Type B pancreatic cell (in vitro differentiated cells): ENCODE measurements around the gene OSR1. TPM values are rescaled to one million over a fixed set of nuclear protein-coding genes. Genes with fewer than 3 reads are reported as not detected.

Experiments used
- DNase-seq: peaks from one replicate; pipeline ENCODE4 v3.0.0; 2021; ENCODE audit warnings: mixed read lengths; ENCODE audit not compliant: unreplicated experiment; ENCODE audit errors: extremely low spot score
- H3K27ac Mint-ChIP-seq: 2 replicates; pipeline ENCODE4 v1.8.0; 2021; ENCODE audit warnings: mild to moderate bottlenecking, mixed read lengths
- H3K27me3 Mint-ChIP-seq: 2 replicates; pipeline ENCODE4 v1.8.0; 2021; ENCODE audit warnings: mixed read lengths
- H3K36me3 Mint-ChIP-seq: 2 replicates; pipeline ENCODE4 v1.8.0; 2021; ENCODE audit warnings: mixed read lengths
- H3K4me1 Mint-ChIP-seq: one replicate; pipeline ENCODE4 v1.8.0; 2021; ENCODE audit warnings: mixed read lengths; ENCODE audit not compliant: unreplicated experiment
- H3K4me3 Mint-ChIP-seq: 2 replicates; pipeline ENCODE4 v1.8.0; 2021; ENCODE audit warnings: mild to moderate bottlenecking, mixed read lengths
- H3K9me3 Mint-ChIP-seq: 2 replicates; pipeline ENCODE4 v1.8.0; 2021; ENCODE audit warnings: mixed read lengths
- CTCF ChIP-seq: fragments of 200-600 bp; sonication (generic); conservative IDR thresholded peaks from 2 replicates; pipeline ENCODE4 v1.5.0; 2021; ENCODE audit warnings: antibody characterized with exemption, mild to moderate bottlenecking
- total RNA-seq: library from RNA; stranded (reverse); gene quantifications from 2 replicates; pipeline ENCODE4 v1.2.1, GENCODE V29; 2021; ENCODE audit warnings: low replicate concordance

OSR1 gene
- total RNA-seq, 1 donor from 2014 or later, result 55.7 TPM

GRCh38 chr2:19337742-19338141 lies 20.7 kb downstream of the OSR1 start:
- no peaks in the 10 kb centered on the region for H3K9me3 Mint-ChIP-seq
- H3K36me3 Mint-ChIP-seq, result peaks cover 6% of the 10 kb centered on the region
- DNase-seq, result no peak
- peaks cover 9% of the 10 kb centered on the region for H3K4me1 Mint-ChIP-seq
- H3K27ac Mint-ChIP-seq, result no peak overlapping the region
- no peak overlapping the region for H3K4me3 Mint-ChIP-seq
- TF ChIP-seq CTCF, result no peak
- no peaks in the 10 kb centered on the region for H3K27me3 Mint-ChIP-seq

GRCh38 chr2:19337202-19337601 lies 21.2 kb downstream of the OSR1 start:
- Mint-ChIP-seq H3K9me3 (no peaks in the 10 kb centered on the region), H3K27me3 (no peaks in the 10 kb centered on the region), H3K4me3 (no peak overlapping the region), H3K27ac (no peak overlapping the region), H3K36me3 (peaks cover 4% of the 10 kb centered on the region), H3K4me1 (peaks cover 9% of the 10 kb centered on the region)
- no peak for DNase-seq
- no peak for TF ChIP-seq CTCF

- Mint-ChIP-seq H3K27me3 (no peaks in the 10 kb centered on the region), H3K9me3 (no peaks in the 10 kb centered on the region), H3K4me3 (no peak overlapping the region), H3K4me1 (peaks cover 9% of the 10 kb centered on the region), H3K27ac (no peak overlapping the region), H3K36me3 (peaks cover 3% of the 10 kb centered on the region)
- DNase-seq, result no peak
- TF ChIP-seq CTCF, result no peak
Observed at GRCh38 chr2:19336781-19337180, 21.6 kb downstream of the OSR1 start.

GRCh38 chr2:19332503-19332902 lies 25.9 kb downstream of the OSR1 start:
- Mint-ChIP-seq H3K4me1 (peaks cover 6% of the 10 kb centered on the region), H3K4me3 (no peak overlapping the region), H3K27me3 (no peaks in the 10 kb centered on the region), H3K9me3 (no peaks in the 10 kb centered on the region), H3K36me3 (peaks cover under 1% of the 10 kb centered on the region), H3K27ac (no peak overlapping the region)
- DNase-seq, result no peak
- no peak for TF ChIP-seq CTCF

GRCh38 chr2:19331450-19331849 lies 27.0 kb downstream of the OSR1 start:
- Mint-ChIP-seq H3K27me3 (no peaks in the 10 kb centered on the region), H3K27ac (no peak overlapping the region), H3K4me3 (no peak overlapping the region), H3K4me1 (peaks cover 4% of the 10 kb centered on the region), H3K36me3 (no peaks in the 10 kb centered on the region), H3K9me3 (no peaks in the 10 kb centered on the region)
- no peak for TF ChIP-seq CTCF
- DNase-seq, result no peak

GRCh38 chr2:19330436-19330835 lies 28.0 kb downstream of the OSR1 start:
- DNase-seq, result no peak
- Mint-ChIP-seq H3K27me3 (no peaks in the 10 kb centered on the region), H3K27ac (no peak overlapping the region), H3K9me3 (no peaks in the 10 kb centered on the region), H3K4me3 (no peak overlapping the region), H3K4me1 (peaks cover 2% of the 10 kb centered on the region), H3K36me3 (no peaks in the 10 kb centered on the region)
- TF ChIP-seq CTCF, result no peak
